Measurements from ENCODE around the gene RRP1. TPM values are rescaled to one million over a fixed set of nuclear protein-coding genes. Genes with fewer than 3 reads are reported as not detected.
A peak's percentile ranks its signal among the peaks of the same experiment; 100 is the strongest.

Gene RRP1
- total RNA-seq, 2 donors from 2014 or later: 35.5 to 89.9 TPM

DNA sequence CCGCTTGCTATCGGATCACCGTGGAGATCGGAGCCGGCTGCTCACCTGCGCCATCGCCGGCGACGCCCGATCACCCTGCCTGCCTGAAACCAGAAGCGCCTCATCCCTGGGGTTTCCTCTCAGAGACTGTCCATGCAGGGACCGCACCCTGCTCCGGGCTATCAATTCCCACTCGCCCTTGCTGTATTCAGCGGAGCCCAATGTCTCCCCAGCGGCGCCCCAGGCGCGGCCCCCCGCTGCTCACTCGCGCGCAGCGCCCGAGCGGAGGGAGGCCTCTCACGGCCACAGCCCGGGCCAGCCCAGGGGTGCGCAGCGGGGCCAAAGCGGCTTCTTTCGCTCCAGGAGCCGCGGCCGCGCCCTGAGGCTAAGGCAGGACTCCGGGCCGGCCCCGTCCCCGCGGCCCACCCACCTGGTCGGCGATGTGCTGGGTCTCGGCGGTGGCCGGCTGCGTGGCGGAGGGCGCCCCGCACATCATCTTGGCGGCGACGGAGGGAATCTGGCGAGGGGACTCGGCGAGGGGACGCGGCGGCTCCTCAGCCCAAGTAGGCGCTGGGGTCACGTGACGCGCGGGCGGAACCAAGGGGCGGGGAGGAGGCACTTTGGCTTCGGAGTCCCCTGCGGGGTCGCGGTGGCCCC, 13.5 kb upstream of the RRP1 start, which contains the start of gene CSTB:
TSS of gene CSTB (minus strand) at position 514 of the 636 bp plus-strand sequence. CDS start at position 475, 39 bp downstream.
- ATAC-seq (peak; percentile 84 to 89), DNase-seq (ENCODE audit: low spot score) (peak; percentile 91)
- Mint-ChIP-seq H3K27ac (peak within 1 kb of the TSS; percentile 54), H3K36me3 (no peaks in the 10 kb centered on the region), H3K4me1 (ENCODE audit: low read depth in 2 of 2) (peaks cover 17 to 27% of the 10 kb centered on the region in 2 donors), H3K4me3 (peak within 1 kb of the TSS; percentile 90), H3K27me3 (no peaks in the 10 kb centered on the region), H3K9me3 (no peaks in the 10 kb centered on the region)

- Mint-ChIP-seq H3K4me1 (ENCODE audit: low read depth in 2 of 2) (peaks cover 17 to 24% of the 10 kb centered on the region in 2 donors), H3K4me3 (no peak overlapping the region), H3K27ac (peak overlapping the region in 1 of 2 donors; percentile 41), H3K36me3 (no peaks in the 10 kb centered on the region), H3K9me3 (no peaks in the 10 kb centered on the region), H3K27me3 (no peaks in the 10 kb centered on the region)
- no peak for ATAC-seq
- no peak for DNase-seq (ENCODE audit: low spot score)
These were observed 11.4 kb upstream of the RRP1 start for GRCh38 chr21:43777953-43778352.

- H3K36me3 Mint-ChIP-seq: no peaks in the 10 kb centered on the region
- H3K4me3 Mint-ChIP-seq: peak overlapping the region; percentile 47
- H3K27me3 Mint-ChIP-seq: no peaks in the 10 kb centered on the region
- no peak for ATAC-seq
- H3K9me3 Mint-ChIP-seq: no peaks in the 10 kb centered on the region
- H3K27ac Mint-ChIP-seq: peak overlapping the region in 1 of 2 donors; percentile 21
- H3K4me1 Mint-ChIP-seq (ENCODE audit: low read depth in 2 of 2): peaks cover 17 to 24% of the 10 kb centered on the region in 2 donors
- DNase-seq (ENCODE audit: low spot score): no peak
These were observed 10.7 kb upstream of the RRP1 start for GRCh38 chr21:43778469-43779335.

DNA sequence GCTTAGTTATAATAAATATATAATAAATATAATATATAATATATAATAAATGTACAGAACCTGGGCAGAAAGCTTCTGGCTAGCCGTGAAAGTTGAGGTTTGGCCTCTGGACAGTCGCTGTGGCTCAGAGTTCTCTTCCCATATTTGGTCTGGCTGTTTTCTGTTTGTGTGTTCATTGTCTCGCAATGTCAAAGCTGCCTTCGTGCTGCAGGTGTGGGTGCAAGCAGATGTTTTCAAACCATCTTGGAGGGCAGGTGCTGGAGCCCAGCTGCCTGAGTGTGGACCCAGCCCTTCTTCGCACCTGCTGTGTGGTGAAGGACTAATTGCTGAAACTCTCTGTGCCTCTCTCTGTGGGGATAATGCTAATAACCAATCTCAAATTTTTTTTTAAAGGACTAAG, 9.7 kb upstream of the RRP1 start:
- H3K4me3 Mint-ChIP-seq: no peak overlapping the region
- ATAC-seq (no peak), DNase-seq (ENCODE audit: low spot score) (no peak)
- peaks cover 17 to 19% of the 10 kb centered on the region in 2 donors for H3K4me1 Mint-ChIP-seq (ENCODE audit: low read depth in 2 of 2)
- no peaks in the 10 kb centered on the region for H3K36me3 Mint-ChIP-seq
- no peak overlapping the region for H3K27ac Mint-ChIP-seq
- H3K9me3 Mint-ChIP-seq: no peaks in the 10 kb centered on the region
- H3K27me3 Mint-ChIP-seq: no peaks in the 10 kb centered on the region

GRCh38 chr21:43781846-43782245, 7.5 kb upstream of the RRP1 start:
- H3K27ac Mint-ChIP-seq: no peak overlapping the region
- DNase-seq (ENCODE audit: low spot score): no peak

GRCh38 chr21:43782431-43783097, 6.8 kb upstream of the RRP1 start:
- Mint-ChIP-seq H3K4me1 (ENCODE audit: low read depth in 2 of 2) (peaks cover 9 to 10% of the 10 kb centered on the region in 2 donors), H3K36me3 (no peaks in the 10 kb centered on the region), H3K27me3 (no peaks in the 10 kb centered on the region), H3K27ac (peak overlapping the region in 1 of 2 donors; percentile 29), H3K9me3 (no peaks in the 10 kb centered on the region), H3K4me3 (no peak overlapping the region)
- DNase-seq (ENCODE audit: low spot score): no peak
- no peak for ATAC-seq

More at GRCh38 chr21:43781846-43782245, 7.5 kb upstream of the RRP1 start:
- no peak overlapping the region for H3K4me3 Mint-ChIP-seq
- ATAC-seq: no peak
- no peaks in the 10 kb centered on the region for H3K36me3 Mint-ChIP-seq
- no peaks in the 10 kb centered on the region for H3K9me3 Mint-ChIP-seq
- peaks cover 9 to 10% of the 10 kb centered on the region in 2 donors for H3K4me1 Mint-ChIP-seq (ENCODE audit: low read depth in 2 of 2)
- no peaks in the 10 kb centered on the region for H3K27me3 Mint-ChIP-seq

- Mint-ChIP-seq H3K4me1 (ENCODE audit: low read depth in 2 of 2) (peaks cover 9% of the 10 kb centered on the region in 2 donors), H3K36me3 (no peaks in the 10 kb centered on the region), H3K27ac (peak overlapping the region in 1 of 2 donors; percentile 29), H3K9me3 (no peaks in the 10 kb centered on the region), H3K4me3 (no peak overlapping the region), H3K27me3 (no peaks in the 10 kb centered on the region)
- peak in 1 of 2 donors; percentile 4 for ATAC-seq
- DNase-seq (ENCODE audit: low spot score): no peak
These were observed 6.2 kb upstream of the RRP1 start for GRCh38 chr21:43783098-43783700.

- Mint-ChIP-seq H3K4me1 (ENCODE audit: low read depth in 2 of 2) (peaks cover 4 to 6% of the 10 kb centered on the region in 2 donors), H3K9me3 (no peaks in the 10 kb centered on the region), H3K27me3 (no peaks in the 10 kb centered on the region), H3K4me3 (no peak overlapping the region), H3K36me3 (no peaks in the 10 kb centered on the region), H3K27ac (no peak overlapping the region)
- DNase-seq (ENCODE audit: low spot score): no peak
- ATAC-seq: no peak
These were observed 4.2 kb upstream of the RRP1 start for GRCh38 chr21:43785134-43785533.

GRCh38 chr21:43786300-43786806, 3.0 kb upstream of the RRP1 start:
- Mint-ChIP-seq H3K4me1 (ENCODE audit: low read depth in 2 of 2) (peaks cover 7 to 13% of the 10 kb centered on the region in 2 donors), H3K36me3 (no peaks in the 10 kb centered on the region), H3K4me3 (no peak overlapping the region), H3K9me3 (no peaks in the 10 kb centered on the region), H3K27ac (peak overlapping the region in 1 of 2 donors; percentile 37), H3K27me3 (no peaks in the 10 kb centered on the region)
- no peak for DNase-seq (ENCODE audit: low spot score)
- ATAC-seq: no peak

DNA sequence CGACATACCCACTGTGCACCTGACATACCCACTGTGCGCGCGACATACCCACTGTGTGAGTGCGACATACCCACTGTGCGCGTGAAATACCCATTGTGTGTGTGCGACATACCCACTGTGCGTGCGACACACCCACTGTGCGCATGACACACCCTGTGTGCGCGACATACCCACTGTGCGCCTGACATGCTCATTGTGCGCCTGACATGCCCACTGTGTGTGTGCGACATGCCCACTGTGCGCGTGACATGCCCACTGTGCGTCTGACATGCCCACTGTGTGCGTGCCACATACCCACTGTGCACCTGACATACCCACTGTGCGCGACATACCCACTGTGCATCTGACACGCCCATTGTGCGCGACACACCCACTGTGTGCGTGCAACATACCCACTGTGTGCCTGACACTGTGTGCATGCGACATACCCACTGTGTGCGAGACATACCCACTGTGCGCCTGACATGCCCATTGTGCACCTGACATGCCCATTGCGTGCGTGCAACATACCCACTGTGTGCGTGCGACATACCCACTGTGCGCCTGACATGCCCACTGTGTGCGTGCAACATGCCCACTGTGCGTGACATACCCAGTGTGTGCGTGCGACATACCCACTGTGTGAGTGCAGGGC, 2.5 kb upstream of the RRP1 start:
- Mint-ChIP-seq H3K27me3 (no peaks in the 10 kb centered on the region), H3K27ac (peak overlapping the region in 1 of 2 donors; percentile 37), H3K4me3 (no peak overlapping the region), H3K4me1 (ENCODE audit: low read depth in 2 of 2) (peaks cover 9 to 13% of the 10 kb centered on the region in 2 donors), H3K9me3 (no peaks in the 10 kb centered on the region), H3K36me3 (peaks cover 2% of the 10 kb centered on the region)
- no peak for ATAC-seq
- DNase-seq (ENCODE audit: low spot score): no peak

DNA sequence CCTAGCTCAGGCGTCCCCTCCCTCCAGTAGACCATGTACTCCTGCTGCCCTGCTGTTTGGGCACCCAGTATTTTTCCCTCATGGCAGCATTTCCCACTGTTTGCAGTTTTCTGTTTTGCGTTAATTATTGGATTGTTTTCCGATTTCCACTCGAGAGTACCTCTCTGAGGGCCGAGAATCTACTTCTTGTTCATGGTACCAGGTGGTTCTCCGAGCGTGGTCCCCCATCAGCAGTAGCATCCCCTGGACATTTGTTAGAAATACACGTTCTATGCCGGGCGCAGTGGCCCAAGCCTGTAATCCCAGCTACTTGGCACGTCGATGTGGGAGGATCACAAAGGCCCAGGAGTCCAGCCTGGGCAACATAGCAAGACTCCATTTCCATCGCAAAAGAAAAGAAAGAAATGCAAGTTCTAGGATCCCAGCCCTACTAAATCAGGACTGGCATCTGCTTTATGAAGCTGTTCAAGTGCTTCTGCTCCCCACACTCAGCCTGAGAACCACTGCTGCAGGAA, 690 bp downstream of the RRP1 start:
- DNase-seq (ENCODE audit: low spot score): no peak
- no peak for ATAC-seq
- Mint-ChIP-seq H3K27ac (peak overlapping the region; percentile 62 to 91), H3K9me3 (no peaks in the 10 kb centered on the region), H3K4me3 (peak overlapping the region; percentile 87), H3K4me1 (ENCODE audit: low read depth in 2 of 2) (peaks cover 13 to 14% of the 10 kb centered on the region in 2 donors), H3K27me3 (no peaks in the 10 kb centered on the region), H3K36me3 (peaks cover 11% of the 10 kb centered on the region)

DNA sequence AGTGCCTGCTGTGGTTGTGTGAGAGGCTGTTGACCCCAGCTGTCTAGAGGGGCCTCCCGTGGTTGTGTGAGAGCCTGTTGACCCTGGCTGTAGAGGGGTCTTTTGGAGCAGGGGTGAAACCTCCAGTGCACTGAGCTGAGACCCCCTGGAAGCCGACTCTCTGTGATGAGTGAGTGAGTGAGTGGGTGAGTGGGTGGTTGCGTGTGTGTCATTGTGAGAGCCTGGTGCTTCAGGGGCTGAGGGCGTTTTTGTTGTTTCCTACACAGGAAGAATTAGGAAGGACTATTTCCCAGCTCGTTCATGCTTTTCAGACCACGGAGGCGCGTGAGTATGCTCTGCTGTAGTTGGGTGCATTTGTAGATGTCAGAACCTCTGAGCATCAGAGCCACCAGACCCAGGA, 3.0 kb downstream of the RRP1 start:
- H3K27ac Mint-ChIP-seq: peak overlapping the region in 1 of 2 donors; percentile 12
- peaks cover 15% of the 10 kb centered on the region for H3K36me3 Mint-ChIP-seq
- DNase-seq (ENCODE audit: low spot score): no peak
- no peak for ATAC-seq
- H3K4me3 Mint-ChIP-seq: peak overlapping the region; percentile 66
- no peaks in the 10 kb centered on the region for H3K27me3 Mint-ChIP-seq
- H3K4me1 Mint-ChIP-seq (ENCODE audit: low read depth in 2 of 2): peaks cover 13 to 17% of the 10 kb centered on the region in 2 donors
- H3K9me3 Mint-ChIP-seq: no peaks in the 10 kb centered on the region

GRCh38 chr21:43793243-43793642, 3.9 kb downstream of the RRP1 start:
- ATAC-seq (no peak), DNase-seq (ENCODE audit: low spot score) (no peak)
- H3K4me1 Mint-ChIP-seq (ENCODE audit: low read depth in 2 of 2): peaks cover 13 to 17% of the 10 kb centered on the region in 2 donors
- no peaks in the 10 kb centered on the region for H3K9me3 Mint-ChIP-seq
- no peak overlapping the region for H3K27ac Mint-ChIP-seq
- peaks cover 15% of the 10 kb centered on the region for H3K36me3 Mint-ChIP-seq
- no peaks in the 10 kb centered on the region for H3K27me3 Mint-ChIP-seq
- no peak overlapping the region for H3K4me3 Mint-ChIP-seq
